Measurements from ENCODE around the gene ZNF497. TPM values are rescaled to one million over a fixed set of nuclear protein-coding genes. Genes with fewer than 3 reads are reported as not detected.

ZNF497 gene
- total and polyA plus RNA-seq, 2 of the 8 experiments (the other 6 are each of a cell fraction or from before 2014, with no cell fraction given): 0.93 to 1.4 TPM

DNA sequence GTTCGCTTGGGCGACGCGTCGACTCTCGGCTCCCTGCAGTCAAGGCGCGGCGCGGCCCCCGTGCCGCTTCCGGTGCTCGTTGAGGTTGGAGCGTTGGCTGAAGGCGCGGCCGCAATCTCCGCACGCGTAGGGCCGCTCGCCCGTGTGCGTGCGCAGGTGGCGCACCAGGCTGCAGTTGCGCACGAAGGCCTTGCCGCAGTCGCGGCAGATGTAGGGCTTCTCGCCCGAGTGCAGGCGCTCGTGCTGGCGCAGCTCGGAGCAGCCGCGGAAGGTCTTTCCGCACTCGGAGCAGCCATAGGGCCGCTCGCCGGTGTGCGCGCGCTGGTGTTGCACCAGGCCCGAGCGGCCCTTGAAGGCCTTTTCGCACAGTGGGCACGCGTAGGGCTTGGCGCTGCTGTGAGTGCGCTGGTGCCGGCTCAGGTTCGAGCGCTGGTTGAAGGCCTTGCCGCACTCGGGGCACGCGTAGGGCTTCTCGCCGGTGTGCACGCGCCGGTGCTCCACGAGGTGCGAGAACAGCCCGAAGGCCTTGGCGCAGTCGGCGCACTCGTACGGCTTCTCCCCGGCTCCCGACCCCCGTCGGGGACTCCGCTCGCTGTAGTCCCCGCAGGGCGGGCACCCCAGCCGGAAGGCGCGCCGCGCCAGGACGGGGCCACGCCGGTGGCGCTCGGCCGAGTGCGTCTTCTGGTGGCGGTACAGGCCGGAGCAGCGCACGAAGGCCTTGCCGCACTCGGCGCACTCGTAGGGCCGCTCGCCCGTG, 5.3 kb upstream of the ZNF497 start:
- no peak overlapping the region for H2BK5ac ChIP-seq (ENCODE audit: low read depth, low read length)
- H3K4ac ChIP-seq (replicated peaks; ENCODE audit: insufficient read length, low read depth, low read length): no peak overlapping the region
- no peak overlapping the region for H4K91ac ChIP-seq (replicated peaks; ENCODE audit: insufficient read length, low read length)
- H3K23me2 ChIP-seq (ENCODE audit: low read depth, low read length): peaks cover under 1% of the 10 kb centered on the region; the same call in 1 of the 2 replicates
- H2AK5ac ChIP-seq (ENCODE audit: low read depth, low read length): no peak overlapping the region
- DNase-seq (ENCODE audit: low read depth in 1 of 2, low spot score in 2 of 2) (no peak), FAIRE-seq (no peak)
- no peak overlapping the region for H3K4me3 ChIP-seq (ENCODE audit: extremely low read depth in 1 of 4, insufficient read depth in 2 of 4, low read depth in 3 of 4, low read length in 4 of 4)
- H2BK120ac ChIP-seq (replicated peaks; ENCODE audit: low read depth, low read length): no peak overlapping the region
- no peak overlapping the region for H2BK20ac ChIP-seq (ENCODE audit: low read length)
- H2BK12ac ChIP-seq (ENCODE audit: low read depth, low read length): no peak overlapping the region
- H3K18ac ChIP-seq (ENCODE audit: extremely low read depth, low read length): no peak overlapping the region
- H3K14ac ChIP-seq (ENCODE audit: insufficient read length): no peak overlapping the region
- ChIA-PET CTCF (ENCODE audit: partially characterized antibody) (interaction anchor here (0.8 to 2.4 kb wide), 7 partner anchors 11 to 84 kb away, joined by 3 to 11 read pairs (median 4); partner anchors contain the start of gene ZNF324B), POLR2A (ENCODE audit: partially characterized antibody) (interaction anchor here (2.1 to 7.6 kb wide), 2 partner anchors 8 to 19 kb away, joined by 8 to 94 read pairs; partner anchors contain the start of gene RPS5)
- no peak for TF ChIP-seq GTF2F1 (IDR thresholded peaks at IDR 0.05; ENCODE audit: borderline replicate concordance, low read depth, low read length)
- TF ChIP-seq SIN3A (conservative IDR thresholded peaks at IDR 0.05 in 1 of 2, IDR thresholded peaks at IDR 0.05 in 1 of 2; ENCODE audit: low read depth in 1 of 2, low read length in 2 of 2): no peak
- no peak for TF ChIP-seq SP4 (IDR thresholded peaks at IDR 0.05; ENCODE audit: low read length)
- TF ChIP-seq, protein P1, sequence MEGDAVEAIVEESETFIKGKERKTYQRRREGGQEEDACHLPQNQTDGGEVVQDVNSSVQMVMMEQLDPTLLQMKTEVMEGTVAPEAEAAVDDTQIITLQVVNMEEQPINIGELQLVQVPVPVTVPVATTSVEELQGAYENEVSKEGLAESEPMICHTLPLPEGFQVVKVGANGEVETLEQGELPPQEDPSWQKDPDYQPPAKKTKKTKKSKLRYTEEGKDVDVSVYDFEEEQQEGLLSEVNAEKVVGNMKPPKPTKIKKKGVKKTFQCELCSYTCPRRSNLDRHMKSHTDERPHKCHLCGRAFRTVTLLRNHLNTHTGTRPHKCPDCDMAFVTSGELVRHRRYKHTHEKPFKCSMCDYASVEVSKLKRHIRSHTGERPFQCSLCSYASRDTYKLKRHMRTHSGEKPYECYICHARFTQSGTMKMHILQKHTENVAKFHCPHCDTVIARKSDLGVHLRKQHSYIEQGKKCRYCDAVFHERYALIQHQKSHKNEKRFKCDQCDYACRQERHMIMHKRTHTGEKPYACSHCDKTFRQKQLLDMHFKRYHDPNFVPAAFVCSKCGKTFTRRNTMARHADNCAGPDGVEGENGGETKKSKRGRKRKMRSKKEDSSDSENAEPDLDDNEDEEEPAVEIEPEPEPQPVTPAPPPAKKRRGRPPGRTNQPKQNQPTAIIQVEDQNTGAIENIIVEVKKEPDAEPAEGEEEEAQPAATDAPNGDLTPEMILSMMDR (IDR thresholded peaks at IDR 0.05; ENCODE audit: control extremely low read depth in 1 of 3, insufficient read depth in 1 of 3, low read depth in 1 of 3, low read length in 3 of 3): no peak
- no peak for TF ChIP-seq SP1 (IDR thresholded peaks at IDR 0.05; ENCODE audit: low read depth, low read length)
- H2AFZ ChIP-seq (ENCODE audit: low read length): no peak overlapping the region
- WGBS, 2 experiments (ENCODE audit: extremely low coverage in 1 of 2, insufficient coverage in 1 of 2, insufficient read length in 1 of 2, insufficient replicate concordance in 2 of 2, low coverage in 1 of 2, low lambda C conversion rate in 2 of 2, missing lambda C conversion rate in 1 of 2): 96% methylated on average over 66 of the region's 106 CpGs; no CpG with 5 or more reads in 1 of the 2 experiments
- H3K79me1 ChIP-seq (ENCODE audit: low read depth, low read length): no peaks in the 10 kb centered on the region
- no peaks in the 10 kb centered on the region for H3K27me3 ChIP-seq (replicated peaks in 1 of 4; ENCODE audit: control insufficient read depth in 3 of 4, extremely low read depth in 1 of 4, insufficient read depth in 3 of 4, low read length in 3 of 4)
- H3K27ac ChIP-seq (ENCODE audit: low read depth, low read length): no peak overlapping the region
- no peak overlapping the region for H2BK15ac ChIP-seq (ENCODE audit: low read length)
- H3K79me2 ChIP-seq (ENCODE audit: control insufficient read depth in 1 of 2, insufficient read depth in 2 of 2, low read length in 2 of 2): no peaks in the 10 kb centered on the region
- no peaks in the 10 kb centered on the region for H3K9me3 ChIP-seq (ENCODE audit: insufficient read depth in 2 of 2, low read depth in 1 of 2, low read length in 1 of 2)
- no peak overlapping the region for H4K8ac ChIP-seq (ENCODE audit: extremely low read depth, insufficient read depth, low read length)
- peaks cover 0 to 3% of the 10 kb centered on the region in 2 experiments for H4K20me1 ChIP-seq (replicated peaks in 1 of 2; ENCODE audit: control insufficient read depth in 1 of 2, insufficient read depth in 2 of 2, low read length in 2 of 2)
- no peak overlapping the region for H3K4me2 ChIP-seq (ENCODE audit: insufficient read depth in 1 of 2, low read depth in 2 of 2, low read length in 2 of 2)
- H3K23ac ChIP-seq (ENCODE audit: insufficient read length): no peak overlapping the region
- H3K56ac ChIP-seq (replicated peaks; ENCODE audit: insufficient read length, low read depth, low read length): no peak overlapping the region
- peaks cover 0 to 2% (median 0%) of the 10 kb centered on the region in 4 experiments; a peak in 2 of 8 replicates for H3K36me3 ChIP-seq (ENCODE audit: control insufficient read depth in 2 of 4, insufficient read depth in 4 of 4, low read length in 3 of 4)
- H4K5ac ChIP-seq (ENCODE audit: insufficient read length, low read depth, low read length): no peak overlapping the region
- H3K9ac ChIP-seq (replicated peaks in 1 of 4; ENCODE audit: extremely low read depth in 1 of 4, low read depth in 3 of 4, low read length in 3 of 4): no peak overlapping the region; a peak in 1 of 7 replicates
- no peaks in the 10 kb centered on the region for H3K4me1 ChIP-seq (replicated peaks in 1 of 4; ENCODE audit: control insufficient read depth in 3 of 4, insufficient read depth in 4 of 4, low read length in 3 of 4)

Data from H1 (cell line).